Measurements from ENCODE around the gene NMRK2. TPM values are rescaled to one million over a fixed set of nuclear protein-coding genes. Genes with fewer than 3 reads are reported as not detected.
"Not testable (repeated sequence)": the region's sequence is repeated elsewhere in the genome, so short reads cannot be mapped to it uniquely, and the experiment has no call there.

Gene NMRK2
- total RNA-seq, 1 donor from 2014 or later: 0.65 TPM

DNA sequence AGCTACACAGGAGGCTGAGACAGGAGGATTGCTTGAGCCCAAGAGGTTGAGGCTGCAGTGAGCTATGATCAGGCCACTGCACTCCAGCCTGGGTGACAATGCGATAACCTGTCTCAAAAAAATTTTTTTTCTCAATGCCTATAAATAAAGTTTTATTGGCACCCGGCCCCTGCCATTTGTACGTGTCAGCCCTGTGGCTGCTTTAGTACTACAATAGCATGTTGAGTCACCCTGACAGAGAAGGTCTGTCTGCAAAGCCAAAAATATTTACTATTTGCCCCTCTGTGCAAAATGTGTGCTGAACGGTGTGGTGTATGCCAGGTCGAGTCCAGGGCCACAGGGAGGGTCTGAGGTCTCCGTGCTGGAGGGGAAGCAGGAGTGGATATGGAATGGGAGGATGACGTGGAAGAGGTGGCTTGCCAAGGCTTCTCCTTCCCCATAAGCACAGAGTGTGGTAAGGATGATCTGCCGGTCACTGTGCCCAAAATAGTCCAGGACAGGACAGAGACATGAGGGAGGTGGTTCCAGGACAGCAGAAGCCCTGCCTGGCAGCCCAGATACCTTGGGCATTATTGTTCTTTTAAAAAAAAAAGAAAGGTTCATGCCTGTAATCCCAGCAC, 10.0 kb downstream of the NMRK2 start:
- DNase-seq (ENCODE audit: extremely low spot score, unreplicated experiment): no peak
- Mint-ChIP-seq H3K27me3 (no peaks in the 10 kb centered on the region), H3K36me3 (no peaks in the 10 kb centered on the region), H3K4me3 (no peak overlapping the region), H3K4me1 (ENCODE audit: unreplicated experiment) (no peaks in the 10 kb centered on the region), H3K27ac (no peak overlapping the region), H3K9me3 (no peaks in the 10 kb centered on the region)
- TF ChIP-seq, protein P1, sequence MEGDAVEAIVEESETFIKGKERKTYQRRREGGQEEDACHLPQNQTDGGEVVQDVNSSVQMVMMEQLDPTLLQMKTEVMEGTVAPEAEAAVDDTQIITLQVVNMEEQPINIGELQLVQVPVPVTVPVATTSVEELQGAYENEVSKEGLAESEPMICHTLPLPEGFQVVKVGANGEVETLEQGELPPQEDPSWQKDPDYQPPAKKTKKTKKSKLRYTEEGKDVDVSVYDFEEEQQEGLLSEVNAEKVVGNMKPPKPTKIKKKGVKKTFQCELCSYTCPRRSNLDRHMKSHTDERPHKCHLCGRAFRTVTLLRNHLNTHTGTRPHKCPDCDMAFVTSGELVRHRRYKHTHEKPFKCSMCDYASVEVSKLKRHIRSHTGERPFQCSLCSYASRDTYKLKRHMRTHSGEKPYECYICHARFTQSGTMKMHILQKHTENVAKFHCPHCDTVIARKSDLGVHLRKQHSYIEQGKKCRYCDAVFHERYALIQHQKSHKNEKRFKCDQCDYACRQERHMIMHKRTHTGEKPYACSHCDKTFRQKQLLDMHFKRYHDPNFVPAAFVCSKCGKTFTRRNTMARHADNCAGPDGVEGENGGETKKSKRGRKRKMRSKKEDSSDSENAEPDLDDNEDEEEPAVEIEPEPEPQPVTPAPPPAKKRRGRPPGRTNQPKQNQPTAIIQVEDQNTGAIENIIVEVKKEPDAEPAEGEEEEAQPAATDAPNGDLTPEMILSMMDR (conservative IDR thresholded peaks at IDR 0.05): no peak

DNA sequence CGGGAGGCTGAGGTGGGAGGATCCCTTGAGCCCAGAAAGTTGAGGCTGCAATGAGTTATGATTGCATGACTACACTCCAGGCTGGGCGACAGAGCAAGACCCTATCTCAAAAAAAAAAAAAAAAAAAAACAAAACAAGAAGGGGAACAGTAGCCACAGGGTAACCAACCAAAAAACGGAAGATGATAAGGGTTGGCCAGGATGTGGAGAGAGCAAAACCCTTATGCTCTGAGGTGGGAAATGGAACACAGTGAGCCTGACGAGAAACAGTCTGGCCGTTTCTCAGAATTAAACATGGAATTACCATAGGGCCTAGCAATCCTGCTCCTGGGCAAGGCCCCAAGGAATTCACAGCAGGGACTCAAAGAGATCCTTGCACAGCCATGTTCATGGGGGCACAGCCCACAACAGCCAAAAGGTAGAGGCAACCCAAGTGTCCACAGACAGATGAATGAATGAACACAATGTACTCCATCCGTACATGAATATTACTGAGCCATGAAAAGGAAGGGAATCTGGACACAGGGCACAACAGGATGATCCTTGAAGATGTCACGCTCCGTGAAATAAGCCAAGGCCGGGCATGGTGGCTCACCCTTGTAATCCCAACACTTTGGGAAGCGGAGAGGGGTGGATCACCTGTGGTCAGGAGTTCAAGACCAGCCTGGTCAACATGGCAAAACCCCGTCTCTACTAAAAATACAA, 11.3 kb downstream of the NMRK2 start:
- DNase-seq (ENCODE audit: extremely low spot score, unreplicated experiment): no peak
- no peaks in the 10 kb centered on the region for H3K4me1 Mint-ChIP-seq (ENCODE audit: unreplicated experiment)
- H3K27ac Mint-ChIP-seq: no peak overlapping the region
- TF ChIP-seq, protein P1 (conservative IDR thresholded peaks at IDR 0.05): no peak
- no peaks in the 10 kb centered on the region for H3K27me3 Mint-ChIP-seq
- no peak overlapping the region for H3K4me3 Mint-ChIP-seq
- H3K36me3 Mint-ChIP-seq: no peaks in the 10 kb centered on the region
- H3K9me3 Mint-ChIP-seq: no peaks in the 10 kb centered on the region

GRCh38 chr19:3945838-3946237, 13.0 kb downstream of the NMRK2 start:
- TF ChIP-seq, protein P1 (conservative IDR thresholded peaks at IDR 0.05): no peak
- Mint-ChIP-seq H3K27ac (no peak overlapping the region), H3K4me1 (ENCODE audit: unreplicated experiment) (no peaks in the 10 kb centered on the region), H3K36me3 (no peaks in the 10 kb centered on the region), H3K9me3 (no peaks in the 10 kb centered on the region), H3K4me3 (no peak overlapping the region), H3K27me3 (no peaks in the 10 kb centered on the region)
- no peak for DNase-seq (ENCODE audit: extremely low spot score, unreplicated experiment)

DNA sequence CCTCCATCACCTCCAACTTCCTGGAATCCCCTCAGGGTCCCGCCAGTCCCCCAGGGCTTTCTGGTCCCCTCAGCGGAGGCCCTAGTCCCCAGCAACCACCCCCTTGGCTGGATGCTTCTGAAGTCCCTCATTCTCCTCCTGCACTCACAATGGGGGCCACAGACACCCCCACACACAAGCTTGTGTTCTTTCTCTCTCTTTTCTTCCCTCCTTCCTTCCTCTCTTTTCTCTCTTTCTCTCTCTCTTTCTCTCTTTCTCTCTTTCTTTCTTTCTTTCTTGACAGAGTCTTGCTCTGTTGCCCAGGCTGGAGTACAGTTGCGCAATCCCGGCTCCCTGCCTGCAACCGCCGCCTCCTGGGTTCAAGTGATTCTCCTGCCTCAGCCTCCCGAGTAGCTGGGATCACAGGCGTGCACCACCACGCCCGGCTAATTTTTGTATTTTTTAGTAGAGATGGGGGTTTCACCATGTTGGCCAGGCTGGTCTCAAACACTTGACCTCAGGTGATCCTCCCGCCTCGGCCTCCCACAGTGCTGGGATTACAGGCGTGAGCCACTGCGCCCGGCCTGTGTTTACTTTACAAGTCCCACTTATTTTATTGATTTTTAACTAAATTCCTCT, 14.6 kb downstream of the NMRK2 start:
- not testable (repeated sequence) for H3K4me3 Mint-ChIP-seq; H3K9me3 Mint-ChIP-seq; H3K4me1 Mint-ChIP-seq (ENCODE audit: unreplicated experiment); DNase-seq (ENCODE audit: extremely low spot score, unreplicated experiment); H3K27ac Mint-ChIP-seq; H3K27me3 Mint-ChIP-seq; H3K36me3 Mint-ChIP-seq

DNA sequence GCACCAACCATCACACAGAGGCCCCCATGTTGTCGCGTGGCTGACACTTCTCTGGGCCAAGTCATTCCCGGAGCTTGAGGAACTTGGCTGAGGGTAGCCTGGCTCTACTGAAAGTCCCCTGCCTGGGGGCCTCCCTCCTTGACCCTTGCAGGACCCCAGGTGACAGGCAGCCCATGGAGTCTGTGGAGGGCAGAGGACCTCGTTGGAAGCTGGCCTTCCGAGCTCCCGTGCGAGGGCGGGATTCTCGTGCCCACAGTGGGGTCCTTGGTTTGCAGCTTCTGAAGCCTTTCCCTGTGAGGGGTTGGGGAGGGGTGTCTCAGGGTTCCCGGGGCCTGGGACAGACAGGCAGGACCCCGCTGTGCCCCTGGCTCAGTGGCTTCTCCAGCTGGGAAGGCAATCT, 16.4 kb downstream of the NMRK2 start:
- Mint-ChIP-seq H3K27me3 (no peaks in the 10 kb centered on the region), H3K36me3 (no peaks in the 10 kb centered on the region), H3K27ac (no peak overlapping the region), H3K4me3 (no peak overlapping the region), H3K9me3 (no peaks in the 10 kb centered on the region), H3K4me1 (ENCODE audit: unreplicated experiment) (no peaks in the 10 kb centered on the region)
- TF ChIP-seq, protein P1 (conservative IDR thresholded peaks at IDR 0.05): no peak
- no peak for DNase-seq (ENCODE audit: extremely low spot score, unreplicated experiment)

Data from type B pancreatic cell (in vitro differentiated cells).